Stimulated activated memory B cell treated with anti-CD40 and anti-IgM and Interleukin-4, amounts not matched to agents 10 μg/mL and 1 μg/mL and 100 μg/mL, for 72 hours (primary cell): ENCODE data around the gene SLFN13.
"Not testable (repeated sequence)": the region's sequence is repeated elsewhere in the genome, so short reads cannot be mapped to it uniquely, and the experiment has no call there.

ENCODE experiments used
- ATAC-seq: fragments of 150-1000 bp; cut with Tn5 transposase; 2 replicates; pipeline ENCODE4 v1.10.0; 2021
- H3K27ac Mint-ChIP-seq: one replicate; pipeline ENCODE4 v1.8.0; 2022; ENCODE audit warnings: mild to moderate bottlenecking, mixed read lengths
- H3K27me3 Mint-ChIP-seq: one replicate; pipeline ENCODE4 v1.8.0; 2022; ENCODE audit warnings: mixed read lengths
- H3K36me3 Mint-ChIP-seq: one replicate; pipeline ENCODE4 v1.8.0; 2022; ENCODE audit warnings: mixed read lengths
- H3K4me1 Mint-ChIP-seq: one replicate; pipeline ENCODE4 v1.8.0; 2022; ENCODE audit warnings: mixed read lengths
- H3K4me3 Mint-ChIP-seq: one replicate; pipeline ENCODE4 v1.8.0; 2022; ENCODE audit warnings: mild to moderate bottlenecking, moderate library complexity, mixed read lengths
- H3K9me3 Mint-ChIP-seq: one replicate; pipeline ENCODE4 v1.8.0; 2022; ENCODE audit warnings: mixed read lengths

The SLFN13 gene

GRCh38 chr17:35404360-35404759, 44.2 kb downstream of the SLFN13 start:
- no peak for ATAC-seq
- H3K9me3 Mint-ChIP-seq: peaks cover 3% of the 10 kb centered on the region
- no peaks in the 10 kb centered on the region for H3K27me3 Mint-ChIP-seq

GRCh38 chr17:35393783-35394182, 54.8 kb downstream of the SLFN13 start:
- ATAC-seq, H3K9me3 Mint-ChIP-seq, H3K4me3 Mint-ChIP-seq, H3K27me3 Mint-ChIP-seq, H3K36me3 Mint-ChIP-seq, H3K4me1 Mint-ChIP-seq, H3K27ac Mint-ChIP-seq: not testable (repeated sequence)

More at GRCh38 chr17:35404360-35404759, 44.2 kb downstream of the SLFN13 start:
- Mint-ChIP-seq H3K27ac (no peak overlapping the region), H3K4me3 (no peak overlapping the region), H3K36me3 (peaks cover 13% of the 10 kb centered on the region), H3K4me1 (no peaks in the 10 kb centered on the region)

GRCh38 chr17:35390663-35391062, 57.9 kb downstream of the SLFN13 start:
- Mint-ChIP-seq H3K4me1 (peaks cover 13% of the 10 kb centered on the region), H3K9me3 (no peaks in the 10 kb centered on the region), H3K27ac (no peak overlapping the region), H3K27me3 (peaks cover 9% of the 10 kb centered on the region), H3K4me3 (no peak overlapping the region), H3K36me3 (no peaks in the 10 kb centered on the region)
- no peak for ATAC-seq

- peaks cover 9% of the 10 kb centered on the region for H3K27me3 Mint-ChIP-seq
- H3K9me3 Mint-ChIP-seq: no peaks in the 10 kb centered on the region
- H3K4me1 Mint-ChIP-seq: peaks cover 13% of the 10 kb centered on the region
- ATAC-seq: no peak
- H3K27ac Mint-ChIP-seq: no peak overlapping the region
- H3K36me3 Mint-ChIP-seq: no peaks in the 10 kb centered on the region
- no peak overlapping the region for H3K4me3 Mint-ChIP-seq
These were observed 58.4 kb downstream of the SLFN13 start for GRCh38 chr17:35390156-35390555.

GRCh38 chr17:35387496-35387895, 61.1 kb downstream of the SLFN13 start:
- no peak overlapping the region for H3K27ac Mint-ChIP-seq
- peaks cover 9% of the 10 kb centered on the region for H3K27me3 Mint-ChIP-seq
- peaks cover 3% of the 10 kb centered on the region for H3K9me3 Mint-ChIP-seq
- no peak for ATAC-seq
- H3K4me1 Mint-ChIP-seq: peaks cover 22% of the 10 kb centered on the region
- no peaks in the 10 kb centered on the region for H3K36me3 Mint-ChIP-seq
- no peak overlapping the region for H3K4me3 Mint-ChIP-seq
